ENCODE data around the gene PTPN6. TPM values are rescaled to one million over a fixed set of nuclear protein-coding genes. Genes with fewer than 3 reads are reported as not detected.

The PTPN6 gene
- total RNA-seq, 1 donor from 2014 or later = 154 TPM

DNA sequence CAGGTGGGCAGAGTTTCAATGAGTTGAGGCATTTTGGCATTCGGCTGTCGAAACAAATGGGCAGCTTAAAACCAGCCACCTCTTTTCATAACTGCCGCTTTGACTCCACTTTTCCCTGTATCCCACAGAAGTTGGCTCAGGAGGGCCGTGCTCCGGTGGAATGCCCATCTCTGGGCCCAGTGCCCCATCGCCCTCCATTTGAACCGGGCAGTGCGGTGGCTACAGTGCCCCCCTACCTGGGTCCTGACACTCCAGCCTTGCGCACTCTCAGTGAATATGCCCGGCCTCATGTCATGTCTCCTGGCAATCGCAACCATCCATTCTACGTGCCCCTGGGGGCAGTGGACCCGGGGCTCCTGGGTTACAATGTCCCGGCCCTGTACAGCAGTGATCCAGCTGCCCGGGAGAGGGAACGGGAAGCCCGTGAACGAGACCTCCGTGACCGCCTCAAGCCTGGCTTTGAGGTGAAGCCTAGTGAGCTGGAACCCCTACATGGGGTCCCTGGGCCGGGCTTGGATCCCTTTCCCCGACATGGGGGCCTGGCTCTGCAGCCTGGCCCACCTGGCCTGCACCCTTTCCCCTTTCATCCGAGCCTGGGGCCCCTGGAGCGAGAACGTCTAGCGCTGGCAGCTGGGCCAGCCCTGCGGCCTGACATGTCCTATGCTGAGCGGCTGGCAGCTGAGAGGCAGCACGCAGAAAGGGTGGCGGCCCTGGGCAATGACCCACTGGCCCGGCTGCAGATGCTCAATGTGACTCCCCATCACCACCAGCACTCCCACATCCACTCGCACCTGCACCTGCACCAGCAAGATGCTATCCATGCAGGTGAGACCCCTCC, 12.6 kb upstream of the PTPN6 start:
- no peak for ATAC-seq
- H3K4me1 ChIP-seq = peaks cover 43% of the 10 kb centered on the region
- peak overlapping the region; percentile 64 for H3K4me3 ChIP-seq
- peak overlapping the region; percentile 95 for H3K27ac ChIP-seq
- H3K36me3 ChIP-seq = peaks cover 41% of the 10 kb centered on the region
- H3K9me3 ChIP-seq = no peaks in the 10 kb centered on the region
- TF ChIP-seq, protein P1, sequence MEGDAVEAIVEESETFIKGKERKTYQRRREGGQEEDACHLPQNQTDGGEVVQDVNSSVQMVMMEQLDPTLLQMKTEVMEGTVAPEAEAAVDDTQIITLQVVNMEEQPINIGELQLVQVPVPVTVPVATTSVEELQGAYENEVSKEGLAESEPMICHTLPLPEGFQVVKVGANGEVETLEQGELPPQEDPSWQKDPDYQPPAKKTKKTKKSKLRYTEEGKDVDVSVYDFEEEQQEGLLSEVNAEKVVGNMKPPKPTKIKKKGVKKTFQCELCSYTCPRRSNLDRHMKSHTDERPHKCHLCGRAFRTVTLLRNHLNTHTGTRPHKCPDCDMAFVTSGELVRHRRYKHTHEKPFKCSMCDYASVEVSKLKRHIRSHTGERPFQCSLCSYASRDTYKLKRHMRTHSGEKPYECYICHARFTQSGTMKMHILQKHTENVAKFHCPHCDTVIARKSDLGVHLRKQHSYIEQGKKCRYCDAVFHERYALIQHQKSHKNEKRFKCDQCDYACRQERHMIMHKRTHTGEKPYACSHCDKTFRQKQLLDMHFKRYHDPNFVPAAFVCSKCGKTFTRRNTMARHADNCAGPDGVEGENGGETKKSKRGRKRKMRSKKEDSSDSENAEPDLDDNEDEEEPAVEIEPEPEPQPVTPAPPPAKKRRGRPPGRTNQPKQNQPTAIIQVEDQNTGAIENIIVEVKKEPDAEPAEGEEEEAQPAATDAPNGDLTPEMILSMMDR (IDR thresholded peaks at IDR 0.05) = no peak
- DNase-seq = no peak
- no peaks in the 10 kb centered on the region for H3K27me3 ChIP-seq
- intact Hi-C loops (cut with DNase I) = loop anchor here (10.0 kb wide), 1 partner anchor 64 kb away; the partner anchor contains the start of gene SPSB2

DNA sequence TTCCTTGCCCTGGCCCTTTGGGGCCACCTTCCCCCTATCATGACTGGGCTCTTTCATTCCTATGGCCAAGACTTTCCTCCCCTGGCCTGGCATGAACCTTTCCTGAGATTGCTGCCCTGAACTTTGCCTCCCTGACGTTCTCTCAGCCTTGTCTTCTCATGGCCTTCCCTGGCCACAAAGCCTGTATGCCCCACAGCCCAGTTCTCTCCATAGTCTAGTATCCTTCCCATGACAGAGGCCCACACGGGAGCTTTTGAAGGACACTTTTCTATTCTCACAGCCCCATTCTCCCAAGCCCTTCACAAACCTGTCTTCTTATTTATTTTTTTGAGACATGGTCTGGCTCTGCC, 12.0 kb upstream of the PTPN6 start:
- ATAC-seq (no peak), DNase-seq (no peak)
- H3K27me3 ChIP-seq = no peaks in the 10 kb centered on the region
- peak overlapping the region; percentile 95 for H3K27ac ChIP-seq
- no peaks in the 10 kb centered on the region for H3K9me3 ChIP-seq
- TF ChIP-seq, protein P1 (IDR thresholded peaks at IDR 0.05) = no peak
- peaks cover 35% of the 10 kb centered on the region for H3K36me3 ChIP-seq
- H3K4me1 ChIP-seq = peaks cover 37% of the 10 kb centered on the region
- intact Hi-C loops (cut with DNase I) = loop anchor here (10.0 kb wide), 1 partner anchor 64 kb away; the partner anchor contains the start of gene SPSB2
- H3K4me3 ChIP-seq = no peak overlapping the region

DNA sequence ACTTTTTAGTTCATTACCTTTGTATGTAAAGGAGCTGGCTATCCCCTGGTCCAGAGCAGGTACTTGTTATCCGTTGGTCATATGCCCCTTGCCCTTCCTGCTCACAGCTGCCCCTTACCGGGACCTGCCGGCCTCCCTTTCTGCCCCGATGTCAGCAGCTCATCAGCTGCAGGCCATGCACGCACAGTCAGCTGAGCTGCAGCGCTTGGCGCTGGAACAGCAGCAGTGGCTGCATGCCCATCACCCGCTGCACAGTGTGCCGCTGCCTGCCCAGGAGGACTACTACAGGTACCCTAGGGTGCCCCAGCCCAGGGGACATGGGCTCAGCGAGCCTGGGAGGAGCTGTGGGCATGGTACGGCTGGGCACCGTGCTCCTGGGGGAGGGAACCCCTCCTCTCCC, 9.9 kb upstream of the PTPN6 start:
- intact Hi-C loops (cut with DNase I) = loop anchor here (10.0 kb wide), 1 partner anchor 164 kb away; the partner anchor contains the start of gene C1RL
- TF ChIP-seq, protein P1 (IDR thresholded peaks at IDR 0.05) = no peak
- Histone ChIP-seq H3K27me3 (no peaks in the 10 kb centered on the region), H3K27ac (no peak overlapping the region), H3K4me1 (peaks cover 44% of the 10 kb centered on the region), H3K4me3 (no peak overlapping the region), H3K9me3 (no peaks in the 10 kb centered on the region), H3K36me3 (peaks cover 18% of the 10 kb centered on the region)
- ATAC-seq = no peak
- no peak for DNase-seq

DNA sequence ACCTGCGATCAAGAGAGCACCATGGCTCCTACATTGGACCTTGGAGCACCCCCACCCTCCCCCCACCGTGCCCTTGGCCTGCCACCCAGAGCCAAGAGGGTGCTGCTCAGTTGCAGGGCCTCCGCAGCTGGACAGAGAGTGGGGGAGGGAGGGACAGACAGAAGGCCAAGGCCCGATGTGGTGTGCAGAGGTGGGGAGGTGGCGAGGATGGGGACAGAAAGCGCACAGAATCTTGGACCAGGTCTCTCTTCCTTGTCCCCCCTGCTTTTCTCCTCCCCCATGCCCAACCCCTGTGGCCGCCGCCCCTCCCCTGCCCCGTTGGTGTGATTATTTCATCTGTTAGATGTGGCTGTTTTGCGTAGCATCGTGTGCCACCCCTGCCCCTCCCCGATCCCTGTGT, 9.4 kb upstream of the PTPN6 start:
- H3K27me3 ChIP-seq = no peaks in the 10 kb centered on the region
- peaks cover 18% of the 10 kb centered on the region for H3K36me3 ChIP-seq
- H3K27ac ChIP-seq = no peak overlapping the region
- no peak overlapping the region for H3K4me3 ChIP-seq
- ATAC-seq (no peak), DNase-seq (no peak)
- intact Hi-C loops (cut with DNase I) = loop anchor here (10.0 kb wide), 1 partner anchor 163 kb away; the partner anchor contains the start of gene C1RL
- H3K4me1 ChIP-seq = peaks cover 49% of the 10 kb centered on the region
- TF ChIP-seq, protein P1 (IDR thresholded peaks at IDR 0.05) = no peak
- H3K9me3 ChIP-seq = no peaks in the 10 kb centered on the region

DNA sequence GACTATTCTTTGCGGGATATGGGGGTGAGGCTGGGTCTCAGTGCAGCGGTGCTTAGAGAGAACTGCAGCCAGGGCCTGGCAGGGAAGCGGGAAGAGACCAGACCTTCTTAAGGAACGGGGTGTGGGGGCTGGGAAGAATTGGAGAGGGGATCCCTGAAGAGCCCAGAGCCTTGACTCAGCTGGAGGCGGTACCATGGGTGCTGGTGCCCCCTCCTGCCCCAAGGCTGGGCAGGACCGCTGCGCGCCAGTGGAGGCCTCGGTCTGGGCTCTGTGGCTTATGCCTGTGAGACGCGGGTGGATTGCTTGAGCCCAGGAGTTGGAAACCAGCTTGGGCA, 8.9 kb upstream of the PTPN6 start:
- DNase-seq (no peak), ATAC-seq (no peak)
- Histone ChIP-seq H3K27ac (peak overlapping the region; percentile 93), H3K4me1 (peaks cover 49% of the 10 kb centered on the region), H3K9me3 (no peaks in the 10 kb centered on the region), H3K27me3 (no peaks in the 10 kb centered on the region), H3K36me3 (peaks cover 18% of the 10 kb centered on the region), H3K4me3 (no peak overlapping the region)
- TF ChIP-seq, protein P1 (IDR thresholded peaks at IDR 0.05) = no peak
- intact Hi-C loops (cut with DNase I) = loop anchor here (10.0 kb wide), 1 partner anchor 163 kb away; the partner anchor contains the start of gene C1RL
